IMR-90 (cell line): Measurements from ENCODE around the gene WNT4.
A peak's percentile ranks its signal among the peaks of the same experiment; 100 is the strongest.

Source experiments
- BHLHE40 ChIP-seq: fragments of 150-350 bp; IDR thresholded peaks from 2 replicates; pipeline ENCODE4 v1.6.1; 2016; ENCODE audit warnings: mild to moderate bottlenecking, low read depth, low read length
- CEBPB ChIP-seq: IDR thresholded peaks from 2 replicates; pipeline ENCODE4 v1.6.1; 2012; ENCODE audit warnings: low read depth, low read length, improper control_type of control experiment
- CHD1 ChIP-seq: IDR thresholded peaks from 2 replicates; pipeline ENCODE4 v1.6.1; 2012; ENCODE audit warnings: low read depth, low read length, improper control_type of control experiment
- CTCF ChIP-seq: conservative IDR thresholded peaks from 2 replicates; pipeline ENCODE4 v1.5.1; 2012; ENCODE audit warnings: mild to moderate bottlenecking, low read depth, low read length, improper control_type of control experiment
- ELK1 ChIP-seq: fragments of 150-350 bp; IDR thresholded peaks from 2 replicates; pipeline ENCODE4 v1.6.1; 2016; ENCODE audit warnings: low read depth, mild to moderate bottlenecking, low read length, moderate library complexity, borderline replicate concordance
- FOS ChIP-seq: fragments of 150-350 bp; IDR thresholded peaks from 2 replicates; pipeline ENCODE4 v1.6.1; 2016; ENCODE audit warnings: low read depth, low read length
- MAFK ChIP-seq: IDR thresholded peaks from 2 replicates; pipeline ENCODE4 v1.6.1; 2012; ENCODE audit warnings: low read depth, low read length, improper control_type of control experiment
- MXI1 ChIP-seq: IDR thresholded peaks from 2 replicates; pipeline ENCODE4 v1.6.1; 2012; ENCODE audit warnings: low read depth, mild to moderate bottlenecking, low read length, moderate library complexity, borderline replicate concordance
- POLR2A ChIP-seq: IDR thresholded peaks from 2 replicates; pipeline ENCODE4 v1.6.1; 2012; ENCODE audit warnings: mild to moderate bottlenecking, low read depth, low read length
- RAD21 ChIP-seq: IDR thresholded peaks from 2 replicates; pipeline ENCODE4 v1.6.1; 2012; ENCODE audit warnings: low read length, improper control_type of control experiment
- RCOR1 ChIP-seq: IDR thresholded peaks from 2 replicates; pipeline ENCODE4 v1.6.1; 2012; ENCODE audit warnings: mild to moderate bottlenecking, low read length, improper control_type of control experiment; ENCODE audit not compliant: insufficient replicate concordance
- RFX5 ChIP-seq: IDR thresholded peaks from 2 replicates; pipeline ENCODE4 v1.8.0; 2012; ENCODE audit warnings: low read depth, mild to moderate bottlenecking, low read length, moderate library complexity
- SMC3 ChIP-seq: fragments of 150-350 bp; IDR thresholded peaks from 2 replicates; pipeline ENCODE4 v1.6.1; 2016; ENCODE audit warnings: low read depth, mild to moderate bottlenecking, antibody characterized with exemption, low read length, moderate library complexity
- USF2 ChIP-seq: fragments of 150-350 bp; IDR thresholded peaks from 2 replicates; pipeline ENCODE4 v1.6.1; 2017; ENCODE audit warnings: mild to moderate bottlenecking, antibody characterized with exemption, low read length, low read depth

GRCh38 chr1:22105611-22106207 is 37.2 kb downstream of the WNT4 start:
- TF ChIP-seq CTCF: peak; percentile 76
- no peak for TF ChIP-seq BHLHE40
- TF ChIP-seq CEBPB: no peak
- TF ChIP-seq FOS: no peak
- no peak for TF ChIP-seq USF2
- TF ChIP-seq SMC3: peak; percentile 80
- no peak for TF ChIP-seq MXI1
- TF ChIP-seq POLR2A: no peak
- peak; percentile 74 for TF ChIP-seq RAD21
- no peak for TF ChIP-seq RFX5
- no peak for TF ChIP-seq CHD1
- no peak for TF ChIP-seq MAFK
- TF ChIP-seq RCOR1: no peak
- no peak for TF ChIP-seq ELK1
